Spleen (tissue), 11 donors: ENCODE data around the gene ERLIN1. TPM values are rescaled to one million over a fixed set of nuclear protein-coding genes. Genes with fewer than 3 reads are reported as not detected.

Source experiments
- DNase-seq: peaks from one replicate; pipeline ENCODE4 v3.0.0-alpha.2; 2020
- H3K27ac ChIP-seq, 8 donors: fragments of 200-600 bp; sonication (generic) in 7 of 8; 1 replicate in 4 of 8; 2 replicates in 4 of 8; pipeline versions ENCODE4 v1.5.0 to v1.8.0; 2016 to 2021; ENCODE audit warnings: inconsistent platforms in 4 of 8, mild to moderate bottlenecking in 4 of 8, moderate library complexity in 1 of 8
- H3K27me3 ChIP-seq, 7 donors: fragments of 200-600 bp; sonication (generic) in 6 of 7; replicated peaks in 1 of 7; 1 replicate in 4 of 7; 2 replicates in 3 of 7; pipeline versions ENCODE4 v1.5.0 to v1.8.0; 2016 to 2021; ENCODE audit warnings: inconsistent platforms in 3 of 7, mild to moderate bottlenecking in 1 of 7
- H3K36me3 ChIP-seq, 6 donors: fragments of 200-600 bp; sonication (generic) in 5 of 6; 1 replicate in 4 of 6; 2 replicates in 2 of 6; pipeline versions ENCODE4 v1.5.0 to v1.8.0; 2016 to 2021; ENCODE audit warnings: inconsistent platforms in 2 of 6
- H3K4me1 ChIP-seq, 6 donors: fragments of 200-600 bp; sonication (generic) in 5 of 6; 1 replicate in 3 of 6; 2 replicates in 3 of 6; pipeline versions ENCODE4 v1.5.0 to v1.8.0; 2016 to 2021; ENCODE audit warnings: inconsistent platforms in 3 of 6
- H3K4me3 ChIP-seq, 8 donors: fragments of 200-600 bp; sonication (generic) in 7 of 8; 1 replicate in 4 of 8; 2 replicates in 4 of 8; pipeline versions ENCODE4 v1.5.0 to v1.8.0; 2016 to 2021; ENCODE audit warnings: inconsistent platforms in 4 of 8, mild to moderate bottlenecking in 4 of 8, moderate library complexity in 2 of 8
- H3K9me3 ChIP-seq, 8 donors: fragments of 200-600 bp; sonication (generic) in 7 of 8; 1 replicate in 4 of 8; 2 replicates in 4 of 8; pipeline versions ENCODE4 v1.5.0 to v1.8.0; 2016 to 2021; ENCODE audit warnings: inconsistent platforms in 4 of 8
- POLR2A ChIP-seq, 3 donors: fragments of 450-650 bp; IDR thresholded peaks; one replicate each; pipeline ENCODE4 v1.5.1; 2017; ENCODE audit warnings: antibody characterized with exemption in 3 of 3, mild to moderate bottlenecking in 1 of 3
- POLR2AphosphoS5 ChIP-seq, 3 donors: sonication (generic); formaldehyde crosslinking; IDR thresholded peaks; one replicate each; pipeline ENCODE4 v1.5.1; 2017; ENCODE audit warnings: antibody characterized with exemption in 3 of 3
- WGBS, 5 donors: extraction: QIAGEN DNeasy Blood & Tissue Kit in 3 of 5; methylation state at CpG; one replicate each; pipeline versions ENCODE4 v1.1.5 to v1.1.7; 2013 to 2018; 5-methylcytosine and 5-hydroxymethylcytosine counted together
- intact Hi-C: fragments of 100-400 bp; cut with DNase I; formaldehyde crosslinking; loops from one replicate; pipeline ENCODE4 v1.15.0; 2023; ENCODE audit warnings: low total_unique reads
- polyA plus RNA-seq, 3 donors: library from polyadenylated mRNA; stranded (reverse); fragments of 200-250 nt; gene quantifications; one replicate each; pipeline ENCODE4 v1.2.1, GENCODE V29; 2013
- total RNA-seq, 7 donors: library from RNA; depleted of rRNA in 3 of 7; stranded (reverse); fragments of >200 nt in 3 of 7; fragmentation: NEBNext Ultra II Directional in 4 of 7; extraction: Animal tissue kit (Norgen Biotek cat#: 25700) in 4 of 7; gene quantifications; one replicate each; pipeline versions ENCODE4 v1.1.0 to v1.2.1, GENCODE V29; 2016 to 2021
- TF ChIP-seq, protein P1 (sequence below), 11 experiments: fragments of 200-600 bp in 7 of 11; fragments of 450-650 bp in 4 of 11; sonication (generic) in 4 of 11; IDR thresholded peaks in 8 of 11; conservative IDR thresholded peaks in 3 of 11; 1 replicate in 7 of 11; 2 replicates in 4 of 11; pipeline versions ENCODE4 v1.4.0 to v1.8.0; 2016 to 2021; ENCODE audit warnings: antibody characterized with exemption in 11 of 11, inconsistent platforms in 4 of 11, mild to moderate bottlenecking in 1 of 11
- donor health status: healthy with polysubstance abuse.
- donor health status: DM: no; HTN: no; CAD: no; lungs with moderate emphysema.
- donor health status: DM: no; HTN: no; CAD: no.
- donor health status: Bipolar disorder and iron deficiency.
- donor health status: healthy.
- donor health status: DM: no; HTN: no; CAD: no.
- donor health status: DM: yes; HTN: yes; CAD: no.

Gene ERLIN1
- total and polyA plus RNA-seq, 10 donors = 2.6 to 29.6 (median 18.0) TPM

DNA sequence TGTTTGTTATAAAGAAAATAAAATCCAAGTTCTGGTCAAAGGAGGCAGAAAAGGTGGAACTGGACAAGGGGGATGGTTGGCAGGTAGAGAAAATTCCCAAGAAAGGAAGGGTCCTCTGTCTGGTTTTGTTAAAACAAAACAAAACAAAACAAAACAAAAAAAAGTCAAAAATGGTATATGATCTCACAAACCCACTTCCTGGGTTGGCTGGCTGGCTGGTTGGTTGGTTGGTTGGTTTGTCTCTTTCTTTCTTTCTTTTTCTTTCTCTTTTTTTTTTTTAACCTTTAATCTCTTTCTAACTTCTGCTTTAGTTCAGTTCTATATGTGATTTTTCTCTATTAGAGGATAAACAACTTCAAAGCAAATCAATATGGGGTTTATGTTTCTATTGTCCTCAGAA is 63.0 kb downstream of the ERLIN1 start:
- intact Hi-C loops = no loop called here
- Histone ChIP-seq H3K4me1 (no peaks in the 10 kb centered on the region), H3K36me3 (no peaks in the 10 kb centered on the region), H3K9me3 (no peaks in the 10 kb centered on the region), H3K27ac (no peak overlapping the region), H3K4me3 (no peak overlapping the region), H3K27me3 (peaks cover 0 to 7% (median 0%) of the 10 kb centered on the region in 7 donors)
- no peak for DNase-seq
- TF ChIP-seq POLR2AphosphoS5 (IDR thresholded peaks at IDR 0.05) (no peak), POLR2A (IDR thresholded peaks at IDR 0.05) (no peak)
- TF ChIP-seq, protein P1, sequence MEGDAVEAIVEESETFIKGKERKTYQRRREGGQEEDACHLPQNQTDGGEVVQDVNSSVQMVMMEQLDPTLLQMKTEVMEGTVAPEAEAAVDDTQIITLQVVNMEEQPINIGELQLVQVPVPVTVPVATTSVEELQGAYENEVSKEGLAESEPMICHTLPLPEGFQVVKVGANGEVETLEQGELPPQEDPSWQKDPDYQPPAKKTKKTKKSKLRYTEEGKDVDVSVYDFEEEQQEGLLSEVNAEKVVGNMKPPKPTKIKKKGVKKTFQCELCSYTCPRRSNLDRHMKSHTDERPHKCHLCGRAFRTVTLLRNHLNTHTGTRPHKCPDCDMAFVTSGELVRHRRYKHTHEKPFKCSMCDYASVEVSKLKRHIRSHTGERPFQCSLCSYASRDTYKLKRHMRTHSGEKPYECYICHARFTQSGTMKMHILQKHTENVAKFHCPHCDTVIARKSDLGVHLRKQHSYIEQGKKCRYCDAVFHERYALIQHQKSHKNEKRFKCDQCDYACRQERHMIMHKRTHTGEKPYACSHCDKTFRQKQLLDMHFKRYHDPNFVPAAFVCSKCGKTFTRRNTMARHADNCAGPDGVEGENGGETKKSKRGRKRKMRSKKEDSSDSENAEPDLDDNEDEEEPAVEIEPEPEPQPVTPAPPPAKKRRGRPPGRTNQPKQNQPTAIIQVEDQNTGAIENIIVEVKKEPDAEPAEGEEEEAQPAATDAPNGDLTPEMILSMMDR (IDR thresholded peaks at IDR 0.05 in 8 of 11, conservative IDR thresholded peaks at IDR 0.05 in 3 of 11) = no peak

DNA sequence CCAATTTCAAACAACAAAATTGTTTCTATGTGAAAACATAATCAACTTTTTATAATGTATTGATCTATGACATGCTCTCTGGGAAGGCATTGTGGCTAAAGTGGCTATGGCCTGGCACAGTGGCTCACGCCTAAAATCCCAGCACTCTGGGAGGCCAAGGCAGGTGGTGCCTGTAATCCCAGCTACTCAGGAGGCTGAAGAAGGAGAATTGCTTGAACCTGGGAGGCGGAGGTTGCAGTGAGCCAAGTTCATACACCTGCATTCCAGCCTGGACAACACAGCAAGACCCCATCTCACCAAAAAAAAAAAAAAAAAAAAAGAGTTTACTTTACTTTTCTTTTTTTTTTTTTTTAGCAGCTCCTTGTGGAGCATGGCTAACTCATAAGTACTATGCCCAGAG is 65.3 kb downstream of the ERLIN1 start:
- Histone ChIP-seq H3K4me3 (no peak overlapping the region), H3K36me3 (no peaks in the 10 kb centered on the region), H3K4me1 (no peaks in the 10 kb centered on the region), H3K27me3 (peaks cover 0 to 24% (median 9%) of the 10 kb centered on the region in 7 donors), H3K27ac (no peak overlapping the region), H3K9me3 (no peaks in the 10 kb centered on the region)
- no peak for DNase-seq
- TF ChIP-seq POLR2AphosphoS5 (IDR thresholded peaks at IDR 0.05) (no peak), POLR2A (IDR thresholded peaks at IDR 0.05) (no peak)
- TF ChIP-seq, protein P1 (IDR thresholded peaks at IDR 0.05 in 8 of 11, conservative IDR thresholded peaks at IDR 0.05 in 3 of 11) = no peak
- WGBS, 5 donors = 88 to 100% (median 94%) methylated on average over 2 of the region's 2 CpGs
- intact Hi-C loops = no loop called here

DNA sequence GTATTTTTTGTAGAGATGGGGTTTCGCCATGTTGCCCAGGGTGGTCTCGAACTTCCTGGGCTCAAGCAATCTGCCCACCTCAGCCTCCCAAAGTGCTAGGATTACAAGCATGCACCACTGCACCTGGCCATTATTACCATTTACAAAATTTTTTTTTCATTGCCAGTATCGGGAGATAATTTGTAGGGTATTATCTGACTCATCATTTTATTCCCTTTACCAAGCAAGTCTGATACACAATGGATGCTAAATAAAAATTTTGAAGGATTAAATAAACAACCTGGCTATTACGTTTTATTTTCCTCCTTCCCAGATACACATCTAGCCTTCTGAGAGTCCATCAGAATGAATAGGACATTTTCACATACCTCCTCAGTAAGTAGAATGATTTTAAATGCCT is 66.1 kb downstream of the ERLIN1 start:
- H3K4me1 ChIP-seq = peaks cover 0 to 5% (median 0%) of the 10 kb centered on the region in 6 donors
- H3K9me3 ChIP-seq = no peaks in the 10 kb centered on the region
- DNase-seq = no peak
- intact Hi-C loops = no loop called here
- TF ChIP-seq POLR2A (IDR thresholded peaks at IDR 0.05) (no peak), POLR2AphosphoS5 (IDR thresholded peaks at IDR 0.05) (no peak)
- TF ChIP-seq, protein P1 (IDR thresholded peaks at IDR 0.05 in 8 of 11, conservative IDR thresholded peaks at IDR 0.05 in 3 of 11) = no peak
- WGBS, 5 donors = 90 to 94% (median 93%) methylated on average over 4 of the region's 4 CpGs
- H3K27me3 ChIP-seq = peaks cover 0 to 32% (median 17%) of the 10 kb centered on the region in 7 donors
- H3K27ac ChIP-seq = no peak overlapping the region
- H3K36me3 ChIP-seq = no peaks in the 10 kb centered on the region
- H3K4me3 ChIP-seq = no peak overlapping the region

DNA sequence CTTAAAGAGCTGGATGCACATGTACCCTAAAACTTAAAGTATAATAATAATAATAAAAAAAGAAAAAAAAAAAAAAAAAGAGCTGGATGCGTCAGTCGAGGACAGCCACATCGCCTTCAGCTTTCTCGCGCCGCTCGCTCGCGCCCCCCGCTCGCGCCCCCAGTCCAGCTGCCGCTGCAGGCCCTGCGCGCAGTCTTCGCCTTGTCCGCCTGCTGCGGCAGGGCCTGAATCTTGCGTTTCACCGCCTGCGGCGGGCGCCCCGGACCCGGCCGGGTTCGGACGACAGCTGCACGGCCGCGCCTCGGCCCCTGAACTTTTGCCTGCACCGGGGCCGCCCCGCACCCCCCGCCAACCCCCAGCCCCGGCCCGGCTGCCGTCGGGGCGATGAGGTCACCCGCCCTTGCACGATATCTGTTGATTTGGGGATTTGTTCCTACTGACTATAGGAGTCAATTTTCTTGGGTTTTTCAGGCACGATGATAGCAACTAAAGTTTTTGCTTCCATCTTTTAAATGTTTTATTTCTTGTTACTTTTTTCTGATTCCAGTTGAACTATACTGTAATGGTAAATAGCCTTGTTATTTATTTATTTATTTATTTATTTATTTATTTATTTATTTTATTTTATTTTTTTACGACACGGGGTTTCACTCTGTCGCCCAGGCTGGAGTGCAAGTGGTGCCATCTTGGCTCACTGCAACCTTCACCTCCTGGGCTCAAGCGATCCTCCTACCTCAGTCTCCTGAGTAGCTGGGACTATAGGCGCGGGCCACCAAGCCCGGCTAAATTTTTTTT is 70.7 kb downstream of the ERLIN1 start:
- intact Hi-C loops = no loop called here
- no peak overlapping the region for H3K27ac ChIP-seq
- DNase-seq = no peak
- H3K4me1 ChIP-seq = peaks cover 0 to 5% (median 0%) of the 10 kb centered on the region in 6 donors
- H3K4me3 ChIP-seq = no peak overlapping the region
- no peaks in the 10 kb centered on the region for H3K9me3 ChIP-seq
- peaks cover 0 to 44% (median 22%) of the 10 kb centered on the region in 7 donors for H3K27me3 ChIP-seq
- TF ChIP-seq POLR2A (IDR thresholded peaks at IDR 0.05) (no peak), POLR2AphosphoS5 (IDR thresholded peaks at IDR 0.05) (no peak)
- TF ChIP-seq, protein P1 (IDR thresholded peaks at IDR 0.05 in 8 of 11, conservative IDR thresholded peaks at IDR 0.05 in 3 of 11) = no peak
- 30 to 41% (median 33%) methylated on average over 45 to 51 of the region's 51 CpGs for WGBS, 5 donors
- no peaks in the 10 kb centered on the region for H3K36me3 ChIP-seq
